GM23248 (cell line): Measurements from ENCODE around the gene PADI2. TPM values are rescaled to one million over a fixed set of nuclear protein-coding genes. Genes with fewer than 3 reads are reported as not detected.

Experiments
- DNase-seq: peaks from one replicate; pipeline ENCODE4 v3.0.0-alpha.2; 2015
- H2AFZ ChIP-seq: fragments of 200-600 bp; sonication (generic); 2 replicates; pipeline ENCODE4 v1.6.1; 2016; ENCODE audit warnings: antibody characterized with exemption
- H3F3A ChIP-seq: fragments of 200-600 bp; sonication (generic); 2 replicates; pipeline ENCODE4 v1.6.1; 2016; ENCODE audit warnings: mild to moderate bottlenecking, antibody characterized with exemption, mixed run types; ENCODE audit not compliant: insufficient read depth
- H3K27ac ChIP-seq: fragments of 200-600 bp; sonication (generic); 2 replicates; pipeline ENCODE4 v1.5.1; 2016; ENCODE audit warnings: mild to moderate bottlenecking
- H3K27me3 ChIP-seq: fragments of 200-600 bp; sonication (generic); replicated peaks from 2 replicates; pipeline ENCODE4 v1.6.1; 2016; ENCODE audit warnings: mild to moderate bottlenecking; ENCODE audit not compliant: insufficient read depth
- H3K36me3 ChIP-seq: fragments of 200-600 bp; sonication (generic); 2 replicates; pipeline ENCODE4 v1.6.1; 2016; ENCODE audit warnings: low read depth, mild to moderate bottlenecking
- H3K4me1 ChIP-seq: fragments of 200-600 bp; sonication (generic); 2 replicates; pipeline ENCODE4 v1.6.1; 2016; ENCODE audit warnings: mild to moderate bottlenecking; ENCODE audit not compliant: insufficient read depth
- H3K4me2 ChIP-seq: fragments of 200-600 bp; sonication (generic); one replicate; pipeline ENCODE4 v1.6.1; 2016; ENCODE audit warnings: mild to moderate bottlenecking; ENCODE audit not compliant: unreplicated experiment
- H3K4me3 ChIP-seq: fragments of 200-600 bp; sonication (generic); 2 replicates; pipeline ENCODE4 v1.5.1; 2016; ENCODE audit warnings: mild to moderate bottlenecking
- H3K79me2 ChIP-seq: fragments of 200-600 bp; sonication (generic); 2 replicates; pipeline ENCODE4 v1.6.1; 2016; ENCODE audit warnings: mild to moderate bottlenecking; ENCODE audit not compliant: insufficient read depth
- H3K9ac ChIP-seq: fragments of 200-600 bp; sonication (generic); 2 replicates; pipeline ENCODE4 v1.6.1; 2016; ENCODE audit warnings: mild to moderate bottlenecking
- H3K9me2 ChIP-seq: fragments of 200-600 bp; sonication (generic); 2 replicates; pipeline ENCODE4 v1.6.1; 2016; ENCODE audit warnings: mixed run types, mild to moderate bottlenecking, moderate library complexity; ENCODE audit not compliant: insufficient read depth
- H3K9me3 ChIP-seq: fragments of 200-600 bp; sonication (generic); one replicate; pipeline ENCODE4 v1.6.1; 2017; ENCODE audit warnings: low read depth
- H4K20me1 ChIP-seq: fragments of 200-600 bp; sonication (generic); 2 replicates; pipeline ENCODE4 v1.6.0; 2016; ENCODE audit not compliant: insufficient read depth
- EZH2 ChIP-seq: fragments of 200-600 bp; sonication (generic); IDR thresholded peaks from 2 replicates; pipeline ENCODE4 v1.6.1; 2018; ENCODE audit warnings: antibody characterized with exemption, mild to moderate bottlenecking; ENCODE audit not compliant: insufficient read depth, poor library complexity, severe bottlenecking
- EZH2phosphoT487 ChIP-seq: fragments of 200-600 bp; sonication (generic); IDR thresholded peaks from 2 replicates; pipeline ENCODE4 v1.6.1; 2018; ENCODE audit warnings: antibody characterized with exemption, moderate library complexity, mild to moderate bottlenecking, low read depth; ENCODE audit not compliant: insufficient read depth
- WGBS, 2 experiments: methylation state at CpG; one replicate each; pipeline ENCODE4 v1.1.6; 2015 to 2017; ENCODE audit warnings: low lambda C conversion rate in 2 of 2, low coverage in 1 of 2; ENCODE audit errors: missing lambda C conversion rate in 2 of 2; 5-methylcytosine and 5-hydroxymethylcytosine counted together
- in situ Hi-C: fragments of 300-500 bp; cut with MboI; formaldehyde crosslinking; loops from 2 replicates; pipeline ENCODE4 v1.15.0; 2020
- polyA plus RNA-seq: library from polyadenylated mRNA; unstranded; fragments of >200 nt; fragmentation: Nextera tagmentation; extraction: Ambion mirVana; gene quantifications from 2 replicates; pipeline ENCODE4 v1.2.1, GENCODE V29; 2016
- total RNA-seq: library from RNA; depleted of rRNA; stranded (reverse); fragments of >200 nt; shearing (Covaris generic); gene quantifications from 2 replicates; pipeline ENCODE4 v1.2.3, GENCODE V29; 2014

The PADI2 gene
- total and polyA plus RNA-seq, 2 experiments from 2014 or later, result 0.11 to 0.22 TPM

- Histone ChIP-seq H3K36me3 (no peaks in the 10 kb centered on the region), H2AFZ (no peak overlapping the region), H3K27ac (no peak overlapping the region), H3K27me3 (peaks cover 10% of the 10 kb centered on the region; the same call in 1 of the 2 replicates), H3K79me2 (no peaks in the 10 kb centered on the region), H3K4me1 (no peaks in the 10 kb centered on the region), H3K9me2 (no peaks in the 10 kb centered on the region), H3K9me3 (no peaks in the 10 kb centered on the region), H3F3A (no peaks in the 10 kb centered on the region), H4K20me1 (no peaks in the 10 kb centered on the region), H3K9ac (no peak overlapping the region), H3K4me2 (no peak overlapping the region), H3K4me3 (no peak overlapping the region)
- in situ Hi-C loops, result loop anchor here (10.0 kb wide), 1 partner anchor 224 kb away; no protein-coding TSS in a partner anchor
- DNase-seq, result no peak
- TF ChIP-seq EZH2phosphoT487 (no peak), EZH2 (no peak)
- 71 to 75% methylated on average over 2 of the region's 2 CpGs for WGBS, 2 experiments
Measured at GRCh38 chr1:17110555-17110926, 8.7 kb downstream of the PADI2 start.

- Histone ChIP-seq H3K4me3 (no peak overlapping the region), H3K9me3 (no peaks in the 10 kb centered on the region), H3K36me3 (no peaks in the 10 kb centered on the region), H4K20me1 (no peaks in the 10 kb centered on the region), H3K4me2 (no peak overlapping the region), H3K79me2 (no peaks in the 10 kb centered on the region), H3K27me3 (peaks cover 8% of the 10 kb centered on the region; the same call in 1 of the 2 replicates), H2AFZ (no peak overlapping the region), H3K9me2 (no peaks in the 10 kb centered on the region), H3F3A (no peaks in the 10 kb centered on the region), H3K9ac (no peak overlapping the region), H3K27ac (no peak overlapping the region), H3K4me1 (no peaks in the 10 kb centered on the region)
- no peak for DNase-seq
- in situ Hi-C loops, result loop anchor here (10.0 kb wide), 1 partner anchor 225 kb away; no protein-coding TSS in a partner anchor
- 34 to 38% methylated on average over 5 of the region's 5 CpGs for WGBS, 2 experiments
- TF ChIP-seq EZH2phosphoT487 (no peak), EZH2 (no peak)
Measured at GRCh38 chr1:17109892-17110554, 9.2 kb downstream of the PADI2 start.

GRCh38 chr1:17108786-17109185, 10.5 kb downstream of the PADI2 start:
- H4K20me1 ChIP-seq, result no peaks in the 10 kb centered on the region
- no peak for DNase-seq
- in situ Hi-C loops, result no loop called here

GRCh38 chr1:17108360-17108759, 10.9 kb downstream of the PADI2 start:
- Histone ChIP-seq H3K9me3 (no peaks in the 10 kb centered on the region), H3K79me2 (no peaks in the 10 kb centered on the region), H3K9me2 (no peaks in the 10 kb centered on the region), H3K4me3 (no peak overlapping the region), H3K27ac (no peak overlapping the region), H3K36me3 (no peaks in the 10 kb centered on the region), H4K20me1 (no peaks in the 10 kb centered on the region), H3K4me2 (no peak overlapping the region), H3K27me3 (peaks cover 6% of the 10 kb centered on the region; the same call in 1 of the 2 replicates), H3K4me1 (no peaks in the 10 kb centered on the region), H3F3A (no peaks in the 10 kb centered on the region), H3K9ac (no peak overlapping the region), H2AFZ (no peak overlapping the region)
- no peak for DNase-seq
- 55 to 71% methylated on average over 8 of the region's 8 CpGs for WGBS, 2 experiments
- TF ChIP-seq EZH2 (no peak), EZH2phosphoT487 (no peak)
- in situ Hi-C loops, result no loop called here

More at GRCh38 chr1:17108786-17109185, 10.5 kb downstream of the PADI2 start:
- H3K4me1 ChIP-seq, result no peaks in the 10 kb centered on the region
- H3K79me2 ChIP-seq, result no peaks in the 10 kb centered on the region
- TF ChIP-seq EZH2phosphoT487 (no peak), EZH2 (no peak)
- H3F3A ChIP-seq, result no peaks in the 10 kb centered on the region
- H3K9ac ChIP-seq, result no peak overlapping the region
- H3K9me3 ChIP-seq, result no peaks in the 10 kb centered on the region
- H3K4me3 ChIP-seq, result no peak overlapping the region
- no peak overlapping the region for H3K27ac ChIP-seq
- WGBS, 2 experiments, result 87 to 100% methylated on average over 1 of the region's 1 CpG
- no peak overlapping the region for H2AFZ ChIP-seq
- no peaks in the 10 kb centered on the region for H3K9me2 ChIP-seq
- H3K4me2 ChIP-seq, result no peak overlapping the region
- peaks cover 5% of the 10 kb centered on the region; the same call in 1 of the 2 replicates for H3K27me3 ChIP-seq
- no peaks in the 10 kb centered on the region for H3K36me3 ChIP-seq
